ENCODE data around the gene PLVAP.
A peak's percentile ranks its signal among the peaks of the same experiment; 100 is the strongest.

The PLVAP gene

GRCh38 chr19:17321655-17322489, 55.3 kb downstream of the PLVAP start:
- DNase-seq (ENCODE audit: low read depth) = no peak

GRCh38 chr19:17320435-17320834, 56.7 kb downstream of the PLVAP start:
- no peak for DNase-seq (ENCODE audit: low read depth)

DNA sequence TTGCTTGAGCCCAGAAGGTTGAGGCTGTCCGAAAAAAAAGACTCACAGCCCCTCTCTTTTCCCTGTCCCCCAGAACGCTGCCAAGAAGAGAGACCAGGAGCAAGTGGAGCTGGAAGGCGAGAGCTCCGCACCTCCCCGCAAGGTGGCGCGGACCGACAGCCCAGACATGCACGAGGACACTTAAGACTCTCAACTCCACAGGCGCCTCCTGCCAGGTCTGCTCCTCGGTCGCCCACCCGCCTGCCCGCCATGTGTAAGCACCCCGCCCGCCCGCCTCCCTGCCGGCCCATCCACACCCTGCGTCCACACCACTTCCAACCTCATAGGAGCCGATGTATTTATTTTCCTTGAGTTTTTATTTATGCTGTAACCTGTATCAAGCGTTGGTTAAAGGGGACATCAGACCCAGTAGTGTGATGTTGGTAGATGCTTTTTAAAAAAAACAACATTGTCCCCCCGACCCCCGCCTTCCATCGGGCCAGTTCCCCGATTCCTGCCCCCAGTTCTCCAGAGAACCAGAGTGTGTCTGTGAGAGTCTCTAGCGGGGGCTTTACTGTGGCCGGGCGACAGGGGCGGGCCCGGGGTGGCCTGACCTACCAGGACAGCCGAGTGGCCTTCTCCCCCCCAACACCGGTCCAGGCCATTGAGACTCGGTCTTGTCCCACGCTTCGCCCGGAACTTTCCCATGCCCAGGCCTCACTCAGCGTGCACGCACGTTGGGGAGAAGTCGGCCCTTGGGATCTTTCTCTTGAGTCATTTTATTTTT, 57.5 kb downstream of the PLVAP start:
- no peak for DNase-seq (ENCODE audit: low read depth)

- DNase-seq (ENCODE audit: low read depth) = no peak
Observed at GRCh38 chr19:17318966-17319365, 58.2 kb downstream of the PLVAP start.

- DNase-seq (ENCODE audit: low read depth) = no peak
Observed at GRCh38 chr19:17314007-17314593, 63.0 kb downstream of the PLVAP start.

DNA sequence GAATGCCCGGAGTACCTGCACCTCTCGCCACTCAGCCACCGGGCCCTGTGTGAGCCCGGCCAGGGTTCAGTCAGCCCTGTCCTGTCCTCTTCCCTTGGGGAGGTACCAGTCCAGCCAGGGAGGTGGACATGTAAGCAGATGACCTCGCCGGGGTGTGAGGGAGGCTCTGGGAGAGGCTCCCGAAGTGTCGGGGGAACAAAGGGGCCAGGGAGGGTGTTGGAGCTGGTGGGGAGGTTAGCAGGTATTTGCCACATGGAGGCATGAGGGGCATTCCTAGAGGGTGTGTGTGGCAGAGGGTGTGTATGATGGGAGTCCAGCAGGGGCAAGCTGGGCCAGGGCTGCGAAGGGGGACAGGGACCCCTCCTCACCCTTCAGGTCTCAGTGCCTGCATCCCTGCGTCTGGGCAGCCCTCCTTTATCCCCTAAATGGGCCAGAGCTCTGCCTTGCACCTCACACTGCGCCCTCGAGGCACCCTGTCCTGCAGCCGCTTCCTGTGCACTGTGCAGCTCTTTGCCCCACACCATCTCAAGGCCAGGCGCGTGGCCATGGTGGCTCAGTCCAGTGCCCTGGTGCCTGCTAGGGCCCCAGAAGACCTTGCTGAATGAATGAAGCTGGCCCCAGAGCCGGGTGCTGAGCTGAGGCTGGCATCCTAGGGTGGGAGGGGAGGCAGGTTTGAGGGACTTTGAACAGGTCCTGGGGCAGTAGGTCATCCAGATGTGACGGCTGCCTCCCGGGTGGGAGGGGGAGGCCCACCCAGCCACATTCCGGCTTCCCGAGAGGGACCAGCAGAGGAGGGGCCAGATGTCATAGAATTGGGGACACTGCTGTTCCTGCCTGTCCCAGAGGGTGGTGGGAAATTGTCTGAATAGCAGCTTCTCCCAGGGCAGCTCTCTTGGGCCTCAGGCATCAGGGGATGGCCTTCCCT, 64.7 kb downstream of the PLVAP start:
- no peak for DNase-seq (ENCODE audit: low read depth)

DNA sequence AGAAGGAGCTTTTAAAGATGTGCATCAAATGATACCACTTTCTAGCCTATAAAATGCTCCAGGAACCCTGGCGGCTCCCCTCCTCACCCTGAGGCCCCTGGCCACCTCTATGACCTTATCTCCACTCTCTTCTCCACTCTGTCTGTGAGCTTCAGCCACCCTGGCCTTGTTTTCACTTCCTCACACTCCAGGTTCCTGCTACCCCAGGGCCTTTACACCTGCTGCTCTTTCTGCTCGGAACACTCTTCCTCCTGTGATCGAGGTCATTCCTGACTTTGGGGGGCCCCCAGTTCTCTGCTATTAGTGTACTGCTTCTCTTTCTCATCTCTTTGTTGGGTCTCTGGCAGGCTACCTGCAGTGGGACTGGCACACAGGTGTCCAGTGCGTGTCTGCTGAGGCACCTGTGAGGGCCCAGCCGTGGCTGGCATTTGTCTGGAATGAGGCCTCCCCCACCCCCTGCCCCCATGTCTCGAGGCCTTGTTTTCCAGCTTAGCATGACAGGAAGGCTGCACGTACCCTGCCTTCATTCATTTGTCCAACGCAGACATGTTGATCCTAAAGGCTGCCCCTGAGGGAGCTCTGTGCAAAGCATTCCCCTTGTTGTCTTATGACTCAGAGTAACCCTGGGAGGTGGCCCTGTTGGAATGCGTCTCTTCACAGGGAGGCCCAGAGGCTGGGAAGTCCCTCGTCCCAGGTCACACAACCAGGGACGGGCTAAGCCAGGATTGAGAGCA, 65.5 kb downstream of the PLVAP start:
- no peak for DNase-seq (ENCODE audit: low read depth)

- DNase-seq (ENCODE audit: low read depth) = no peak
Observed at GRCh38 chr19:17309965-17310461, 67.1 kb downstream of the PLVAP start.

DNA sequence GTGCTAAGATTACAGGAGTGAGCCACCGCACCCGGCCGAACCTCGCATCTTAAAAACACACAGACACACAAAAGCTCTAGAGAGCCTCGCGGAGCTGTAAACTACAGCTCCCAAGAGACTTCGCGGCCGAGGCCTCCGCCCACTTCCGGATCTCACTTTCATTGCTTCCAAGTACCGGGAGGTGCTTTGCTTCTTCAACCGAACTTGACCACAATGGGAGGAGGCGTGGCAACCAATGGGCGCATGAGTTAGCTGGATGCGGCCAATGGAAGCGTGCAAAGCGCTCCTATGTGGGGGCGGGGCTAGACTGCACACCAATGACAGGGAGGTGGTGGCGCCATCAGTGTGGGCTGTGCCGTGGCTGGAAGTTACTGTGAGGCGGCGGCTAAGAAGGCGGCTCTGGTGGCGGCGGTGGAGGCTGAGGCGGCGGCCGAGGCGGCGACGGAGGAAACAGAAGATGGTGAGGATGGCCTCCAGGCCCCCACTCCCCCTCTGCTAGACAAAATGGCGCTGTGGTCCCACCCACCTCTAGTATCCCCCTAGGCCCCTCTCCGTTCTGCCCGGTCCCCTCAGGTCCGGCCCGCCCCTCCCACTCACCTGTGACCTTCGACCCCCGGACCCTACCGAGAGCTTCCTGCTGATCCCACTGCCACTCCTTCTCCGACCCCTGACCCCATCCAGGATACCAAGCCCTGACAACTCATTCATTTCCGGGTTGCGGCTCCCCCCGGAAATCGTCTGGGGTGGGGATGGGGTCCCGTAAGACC, 67.8 kb downstream of the PLVAP start, which contains the start of gene DDA1:
Gene DDA1, plus strand, starts transcription at position 366 of the 767 bp plus-strand sequence. Its CDS starts 92 bp downstream, at position 458.
- DNase-seq (ENCODE audit: low read depth) = peak; percentile 78

GRCh38 chr19:17307876-17308377, 69.2 kb downstream of the PLVAP start:
- no peak for DNase-seq (ENCODE audit: low read depth)

DNA sequence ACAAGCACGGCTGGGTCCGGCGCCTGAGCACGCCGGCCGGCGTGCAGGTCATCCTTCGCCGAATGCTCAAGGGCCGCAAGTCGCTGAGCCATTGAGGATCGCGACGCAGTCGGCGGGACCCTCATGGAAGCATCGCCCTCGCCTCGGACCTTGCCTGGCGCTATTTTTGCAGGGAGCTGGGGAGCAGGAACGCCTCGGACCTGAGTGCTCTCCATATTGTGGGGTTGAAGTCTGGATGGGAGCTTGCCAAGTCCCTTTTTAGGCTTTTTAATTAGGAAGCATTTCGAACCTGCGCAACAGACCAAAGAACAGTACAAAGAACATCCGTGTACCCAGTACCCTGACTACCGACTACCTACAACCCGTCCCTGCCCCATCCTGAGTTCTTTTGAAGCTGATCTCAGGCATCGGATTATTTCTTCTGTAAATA, 70.8 kb downstream of the PLVAP start:
- DNase-seq (ENCODE audit: low read depth) = no peak

- peak; percentile 74 for DNase-seq (ENCODE audit: low read depth)
Observed at GRCh38 chr19:17305517-17306284, 71.4 kb downstream of the PLVAP start, which contains the start of gene MRPL34. MRPL34 (plus strand) TSS chr19:17305872; CDS start chr19:17305893, 21 bp downstream.

GRCh38 chr19:17305216-17305516, 72.0 kb downstream of the PLVAP start:
- no peak for DNase-seq (ENCODE audit: low read depth)

DNA sequence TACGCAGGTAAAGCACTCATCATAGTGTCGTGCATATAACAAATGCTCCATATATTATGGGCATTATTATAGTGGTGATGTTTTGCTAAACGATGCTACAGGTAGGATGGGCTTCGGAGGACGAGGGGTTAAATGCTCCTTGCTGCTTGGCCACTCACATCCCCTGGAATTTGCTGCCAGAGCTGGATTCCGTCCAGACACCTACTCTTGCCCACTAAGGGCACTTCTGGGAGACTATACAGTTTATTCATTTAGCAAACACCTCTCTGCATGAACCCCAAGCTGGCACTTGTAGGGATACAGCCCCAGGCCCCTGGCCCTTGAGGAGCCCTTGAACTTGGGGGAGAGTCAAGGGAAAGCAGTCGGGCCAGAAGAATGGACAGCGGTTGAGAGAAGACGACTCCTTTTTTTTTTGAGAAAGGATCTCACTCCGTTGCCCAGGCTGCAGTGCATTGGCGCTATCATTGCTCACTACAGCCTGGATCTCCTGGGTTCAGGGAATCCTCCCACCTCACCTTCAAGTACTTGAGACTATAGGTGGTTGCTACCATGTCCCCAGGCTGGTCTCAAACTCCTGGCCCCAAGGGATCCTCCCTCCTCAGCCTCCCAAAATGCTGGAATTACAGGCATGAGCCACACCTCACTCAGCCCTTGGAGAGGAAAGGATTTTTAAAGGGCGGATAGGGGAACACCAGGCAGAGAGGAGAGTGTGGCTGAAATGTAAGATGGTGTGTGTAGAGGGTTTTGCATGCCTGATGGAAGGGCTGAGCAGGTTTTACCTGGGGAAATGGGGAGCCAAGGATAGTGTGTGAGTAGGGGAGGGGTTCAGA, 72.5 kb downstream of the PLVAP start:
- no peak for DNase-seq (ENCODE audit: low read depth)

- no peak for DNase-seq (ENCODE audit: low read depth)
Observed at GRCh38 chr19:17303940-17304267, 73.2 kb downstream of the PLVAP start.

GRCh38 chr19:17303167-17303939, 73.8 kb downstream of the PLVAP start, which contains the start of gene ABHD8:
ABHD8 (minus strand) TSS chr19:17303425; CDS start chr19:17301616, 1,809 bp downstream.
- DNase-seq (ENCODE audit: low read depth) = peak; percentile 65
